Heart left ventricle (tissue), 16 donors: Measurements from ENCODE around the gene SH3RF2. TPM values are rescaled to one million over a fixed set of nuclear protein-coding genes. Genes with fewer than 3 reads are reported as not detected.

Experiments used
- ATAC-seq, 4 donors: fragments of 200-7000 bp; cut with Tn5 transposase; one replicate each; pipeline ENCODE4 v1.9.1; 2020 to 2022; ENCODE audit warnings: moderate library complexity in 4 of 4, mild to moderate bottlenecking in 3 of 4, moderate number of reproducible peaks in 1 of 4
- DNase-seq, 5 donors: peaks; one replicate each; pipeline ENCODE4 v3.0.0-alpha.2; 2020
- H3K27ac ChIP-seq, 12 donors: fragments of 200-600 bp; sonication (generic) in 4 of 12; one replicate each; pipeline versions ENCODE4 v1.5.0 to v1.8.0; 2016 to 2022; ENCODE audit warnings: mild to moderate bottlenecking in 2 of 12
- H3K27me3 ChIP-seq, 9 donors: fragments of 200-600 bp; sonication (generic) in 2 of 9; one replicate each; pipeline versions ENCODE4 v1.5.1 to v1.8.0; 2016 to 2022; ENCODE audit warnings: mild to moderate bottlenecking in 3 of 9
- H3K36me3 ChIP-seq, 9 donors: fragments of 200-600 bp; sonication (generic) in 2 of 9; one replicate each; pipeline versions ENCODE4 v1.5.0 to v1.8.0; 2018 to 2022; ENCODE audit warnings: mild to moderate bottlenecking in 2 of 9
- H3K4me1 ChIP-seq, 12 donors: fragments of 200-600 bp; sonication (generic) in 4 of 12; one replicate each; pipeline versions ENCODE4 v1.5.0 to v1.8.0; 2016 to 2022; ENCODE audit warnings: mild to moderate bottlenecking in 3 of 12
- H3K4me3 ChIP-seq, 12 donors: fragments of 200-600 bp; sonication (generic) in 4 of 12; one replicate each; pipeline versions ENCODE4 v1.5.0 to v1.8.0; 2017 to 2022; ENCODE audit warnings: mild to moderate bottlenecking in 9 of 12, moderate library complexity in 4 of 12
- H3K9me3 ChIP-seq, 12 donors: fragments of 200-600 bp; sonication (generic) in 4 of 12; one replicate each; pipeline versions ENCODE4 v1.5.0 to v1.8.0; 2016 to 2022; ENCODE audit warnings: mild to moderate bottlenecking in 1 of 12
- POLR2A ChIP-seq, 2 donors: fragments of 450-650 bp; IDR thresholded peaks; one replicate each; pipeline ENCODE4 v1.6.1; 2017; ENCODE audit warnings: antibody characterized with exemption in 2 of 2, mild to moderate bottlenecking in 2 of 2, moderate library complexity in 2 of 2
- WGBS, 4 donors: extraction: QIAGEN DNeasy Blood & Tissue Kit in 2 of 4; methylation state at CpG; one replicate each; pipeline versions ENCODE4 v1.1.5 to v1.1.7; 2013 to 2018; 5-methylcytosine and 5-hydroxymethylcytosine counted together
- intact Hi-C, 10 donors: fragments of 100-400 bp; cut with DNase I; formaldehyde crosslinking; loops; one replicate each; pipeline versions ENCODE4 v1.11.1 to v1.14.2; 2022
- polyA plus RNA-seq, 2 donors: library from polyadenylated mRNA; stranded (reverse); fragments of 200-250 nt; gene quantifications; one replicate each; pipeline ENCODE4 v1.2.3, GENCODE V29; 2013
- total RNA-seq, 9 donors: library from RNA; depleted of rRNA in 2 of 9; stranded (reverse); fragments of >200 nt in 2 of 9; fragmentation: NEBNext Ultra II Directional in 3 of 9; extraction: Animal tissue kit (Norgen Biotek cat#: 25700) in 3 of 9; gene quantifications; one replicate each; pipeline versions ENCODE4 v1.1.0 to v1.2.4, GENCODE V29; 2016 to 2023
- TF ChIP-seq, protein P1 (sequence below), 12 donors: fragments of 200-600 bp; sonication (generic) in 4 of 12; IDR thresholded peaks; one replicate each; pipeline versions ENCODE4 v1.5.0 to v1.8.0; 2018 to 2022; ENCODE audit warnings: antibody characterized with exemption in 12 of 12, mild to moderate bottlenecking in 5 of 12
- donor health status: ischemic (EF 13 %, LVEDD 7.1; RV severe dilation, severe dysfunction).
- donor health status: healthy with polysubstance abuse.
- donor health status: DM: no; HTN: yes; CAD: no.
- donor health status: DM: no; HTN: no; CAD: no.
- donor health status: ischemic (EF 25% LVEDD 6.9; RV normal size, moderate dysfunction).
- donor health status: ischemic (EF 25% LVEDD 5.7; RV mildly dilated, moderate dysfunction).
- donor health status: healthy.
- donor health status: DM: yes; HTN: yes; CAD: no.
- donor health status: ischemic (EF 35%, LVEDD 5.7; RV mildly dilated, moderate dysfunction).
- donor health status: nonischemic (EF 11% LVEDD 7.7; RV severe dilation, severe dysfunction).
- donor health status: DM: yes; HTN: yes; CAD: no.
- donor health status: PGD.
- donor health status: ischemic (EF 29% LVEDD 5.4; RV normal size, mild dysfunction).
- donor health status: nonischemic (EF 23%, LVEDD 6.1; RV moderate dilation, normal function).

SH3RF2 gene
- total and polyA plus RNA-seq, 11 donors = 31.3 to 750 (median 180) TPM

DNA sequence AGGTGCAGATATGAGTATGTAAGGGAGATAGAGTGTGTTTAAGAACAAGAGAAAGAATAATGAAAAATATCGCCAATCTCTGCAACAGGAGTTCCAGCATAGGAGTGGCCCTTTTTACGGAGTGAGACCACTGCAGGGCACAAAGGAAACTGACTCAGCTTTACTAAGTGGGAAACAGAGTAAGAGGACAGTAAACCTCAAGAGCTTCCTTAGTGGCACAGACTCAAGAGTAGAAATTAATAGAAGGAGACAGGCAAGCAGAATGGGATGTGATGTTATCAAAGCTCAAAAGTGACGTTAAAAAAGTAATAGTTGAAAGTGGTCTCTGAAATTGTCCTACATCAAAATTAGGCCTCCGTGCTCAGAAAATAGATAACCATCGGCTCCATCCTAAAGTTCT is 2.1 kb upstream of the SH3RF2 start:
- Histone ChIP-seq H3K27me3 (peaks cover 0 to 13% (median 0%) of the 10 kb centered on the region in 9 donors), H3K27ac (no peak overlapping the region), H3K9me3 (no peaks in the 10 kb centered on the region), H3K36me3 (no peaks in the 10 kb centered on the region), H3K4me3 (no peak overlapping the region), H3K4me1 (peaks cover 0 to 21% (median 10%) of the 10 kb centered on the region in 12 donors)
- DNase-seq = no peak
- TF ChIP-seq, protein P1, sequence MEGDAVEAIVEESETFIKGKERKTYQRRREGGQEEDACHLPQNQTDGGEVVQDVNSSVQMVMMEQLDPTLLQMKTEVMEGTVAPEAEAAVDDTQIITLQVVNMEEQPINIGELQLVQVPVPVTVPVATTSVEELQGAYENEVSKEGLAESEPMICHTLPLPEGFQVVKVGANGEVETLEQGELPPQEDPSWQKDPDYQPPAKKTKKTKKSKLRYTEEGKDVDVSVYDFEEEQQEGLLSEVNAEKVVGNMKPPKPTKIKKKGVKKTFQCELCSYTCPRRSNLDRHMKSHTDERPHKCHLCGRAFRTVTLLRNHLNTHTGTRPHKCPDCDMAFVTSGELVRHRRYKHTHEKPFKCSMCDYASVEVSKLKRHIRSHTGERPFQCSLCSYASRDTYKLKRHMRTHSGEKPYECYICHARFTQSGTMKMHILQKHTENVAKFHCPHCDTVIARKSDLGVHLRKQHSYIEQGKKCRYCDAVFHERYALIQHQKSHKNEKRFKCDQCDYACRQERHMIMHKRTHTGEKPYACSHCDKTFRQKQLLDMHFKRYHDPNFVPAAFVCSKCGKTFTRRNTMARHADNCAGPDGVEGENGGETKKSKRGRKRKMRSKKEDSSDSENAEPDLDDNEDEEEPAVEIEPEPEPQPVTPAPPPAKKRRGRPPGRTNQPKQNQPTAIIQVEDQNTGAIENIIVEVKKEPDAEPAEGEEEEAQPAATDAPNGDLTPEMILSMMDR (IDR thresholded peaks at IDR 0.05) = no peak
- TF ChIP-seq POLR2A (IDR thresholded peaks at IDR 0.05) = no peak
- ATAC-seq = no peak
- intact Hi-C loops = loop anchor here in 3 of 10 donors (10.0 kb wide), 1 partner anchor 111 kb away; no protein-coding TSS in a partner anchor
- whole genome bisulfite sequencing, 4 donors = 79 to 82% (median 81%) methylated on average over 5 of the region's 5 CpGs

DNA sequence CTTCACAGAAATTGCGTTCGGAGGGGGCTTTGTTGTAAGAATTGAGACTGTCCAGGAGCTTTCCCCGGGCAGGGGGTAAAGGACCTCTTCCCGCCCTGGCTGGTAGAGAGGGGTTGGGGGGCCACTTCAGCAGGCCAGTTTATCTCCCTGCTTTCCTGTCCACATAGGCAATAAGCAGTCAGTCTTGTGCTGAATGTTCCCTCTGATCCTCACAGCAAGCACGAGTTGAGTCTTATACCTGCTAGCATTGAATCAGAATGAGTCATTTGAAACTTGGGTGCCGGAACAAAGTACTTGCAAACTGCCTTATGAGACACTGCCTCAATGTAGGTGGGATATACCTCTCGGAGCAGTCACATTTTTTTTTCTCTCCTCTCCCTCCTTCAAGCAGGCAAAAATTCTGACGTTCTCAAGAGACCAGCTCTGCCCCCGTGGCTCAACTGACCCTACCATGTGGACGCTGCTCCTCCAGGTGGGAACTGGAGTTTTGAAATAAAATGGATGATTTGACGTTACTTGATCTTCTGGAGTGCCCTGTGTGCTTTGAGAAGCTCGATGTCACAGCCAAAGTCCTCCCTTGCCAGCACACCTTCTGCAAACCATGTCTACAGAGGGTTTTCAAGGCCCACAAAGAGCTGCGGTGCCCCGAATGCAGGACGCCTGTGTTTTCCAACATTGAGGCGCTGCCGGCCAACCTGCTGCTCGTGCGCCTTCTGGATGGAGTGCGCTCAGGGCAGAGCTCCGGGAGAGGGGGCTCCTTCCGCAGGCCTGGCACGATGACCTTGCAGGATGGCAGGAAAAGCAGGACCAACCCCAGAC is 1.3 kb downstream of the SH3RF2 start:
- peak overlapping the region in 2 of 12 donors; percentile 48 to 56 for H3K27ac ChIP-seq
- DNase-seq = no peak
- ATAC-seq = peak in 2 of 4 donors; percentile 39 to 50

DNA sequence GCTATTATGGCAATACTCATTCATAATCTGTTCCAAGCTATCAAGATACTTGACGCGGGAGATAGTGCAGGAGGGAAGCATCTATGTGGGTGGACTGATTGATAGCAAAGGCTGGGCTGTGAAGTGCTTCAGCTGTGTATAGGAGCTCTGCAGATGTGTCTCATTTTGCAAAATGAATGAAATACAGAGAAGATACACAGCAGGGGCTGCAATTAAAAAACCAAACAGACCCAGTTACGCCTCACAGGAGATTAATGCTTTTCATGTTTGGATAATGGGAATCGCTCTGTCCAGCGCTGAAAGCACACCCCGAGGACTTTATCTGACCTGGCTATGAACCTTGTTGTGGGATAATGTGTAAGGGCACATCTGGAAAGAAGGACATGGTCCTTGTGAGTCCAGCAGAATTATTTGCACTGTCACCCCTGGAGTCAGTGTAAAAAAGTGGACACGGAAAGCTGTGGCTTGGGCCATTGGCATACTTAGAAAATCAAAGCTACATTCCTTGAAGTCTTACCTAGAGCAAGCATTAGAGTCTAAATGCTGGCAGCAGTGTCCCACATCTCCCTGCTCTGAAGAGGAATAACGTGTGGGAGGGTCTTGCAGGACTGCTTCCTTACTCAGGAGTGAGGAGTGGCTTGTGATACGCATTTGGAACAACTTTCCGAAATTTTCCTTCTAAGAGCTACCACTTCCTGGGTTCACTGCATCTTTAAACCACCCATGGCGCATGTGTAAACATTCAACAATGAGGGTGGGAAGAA is 2.6 kb downstream of the SH3RF2 start:
- no peak for DNase-seq
- TF ChIP-seq, protein P1 (IDR thresholded peaks at IDR 0.05) = no peak
- TF ChIP-seq POLR2A (IDR thresholded peaks at IDR 0.05) = no peak
- Histone ChIP-seq H3K4me3 (peak overlapping the region in 7 of 12 donors; percentile 4 to 60 (median 26)), H3K4me1 (peaks cover 0 to 27% (median 13%) of the 10 kb centered on the region in 12 donors), H3K9me3 (no peaks in the 10 kb centered on the region), H3K27ac (no peak overlapping the region), H3K36me3 (no peaks in the 10 kb centered on the region), H3K27me3 (peaks cover 0 to 13% (median 0%) of the 10 kb centered on the region in 9 donors)
- intact Hi-C loops = loop anchor here in 4 of 10 donors (5.0 to 10.0 kb wide), 3 partner anchors 43 to 113 kb away; no protein-coding TSS in a partner anchor
- 30 to 41% (median 39%) methylated on average over 11 of the region's 11 CpGs for WGBS, 4 donors
- no peak for ATAC-seq

More for the DNA sequence above, 1.3 kb downstream of the SH3RF2 start:
- 52 to 69% (median 57%) methylated on average over 18 to 23 of the region's 23 CpGs for WGBS, 4 donors
- TF ChIP-seq POLR2A (IDR thresholded peaks at IDR 0.05) = no peak
- TF ChIP-seq, protein P1 (IDR thresholded peaks at IDR 0.05) = no peak
- H3K27me3 ChIP-seq = peaks cover 0 to 13% (median 0%) of the 10 kb centered on the region in 9 donors
- intact Hi-C loops = loop anchor here in 4 of 10 donors (5.0 to 10.0 kb wide), 3 partner anchors 45 to 115 kb away; no protein-coding TSS in a partner anchor
- peak overlapping the region in 10 of 12 donors; percentile 43 to 62 (median 54) for H3K4me3 ChIP-seq
- H3K4me1 ChIP-seq = peaks cover 0 to 23% (median 13%) of the 10 kb centered on the region in 12 donors
- no peaks in the 10 kb centered on the region for H3K36me3 ChIP-seq
- H3K9me3 ChIP-seq = no peaks in the 10 kb centered on the region
